Activated CD4-positive, CD25-positive, alpha-beta regulatory T cell treated with anti-CD3 and anti-CD28 coated beads, Interleukin-2, amount 50 U/mL, for 16 hours (primary cell): ENCODE data around the gene PRSS16.

ENCODE experiments used
- DNase-seq: peaks from one replicate; pipeline ENCODE4 v3.0.0-alpha.2; 2020; ENCODE audit warnings: low read depth, low spot score

PRSS16 gene

GRCh38 chr6:27283279-27283678 is 35.8 kb downstream of the PRSS16 start:
- no peak for DNase-seq

DNA sequence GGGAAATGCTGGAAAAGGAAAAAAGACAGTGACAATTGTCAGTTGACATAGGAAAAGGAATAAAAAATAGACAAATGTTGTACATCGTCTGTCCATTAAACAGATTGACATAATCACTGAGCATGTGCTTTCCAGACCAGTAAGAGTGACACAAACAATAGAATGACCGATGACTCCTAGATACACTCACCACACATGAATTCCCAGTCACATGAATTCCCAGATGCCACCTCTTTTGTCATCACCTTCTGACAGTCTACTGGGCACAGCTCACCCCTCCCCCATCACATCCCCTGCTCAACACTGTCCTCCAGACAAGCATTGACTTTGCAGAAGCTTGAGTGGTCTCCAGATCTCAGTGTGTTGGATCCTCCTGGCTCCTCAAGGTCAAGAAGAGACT is 38.6 kb downstream of the PRSS16 start:
- DNase-seq = no peak

GRCh38 chr6:27287751-27288135 is 40.2 kb downstream of the PRSS16 start:
- DNase-seq = no peak

DNA sequence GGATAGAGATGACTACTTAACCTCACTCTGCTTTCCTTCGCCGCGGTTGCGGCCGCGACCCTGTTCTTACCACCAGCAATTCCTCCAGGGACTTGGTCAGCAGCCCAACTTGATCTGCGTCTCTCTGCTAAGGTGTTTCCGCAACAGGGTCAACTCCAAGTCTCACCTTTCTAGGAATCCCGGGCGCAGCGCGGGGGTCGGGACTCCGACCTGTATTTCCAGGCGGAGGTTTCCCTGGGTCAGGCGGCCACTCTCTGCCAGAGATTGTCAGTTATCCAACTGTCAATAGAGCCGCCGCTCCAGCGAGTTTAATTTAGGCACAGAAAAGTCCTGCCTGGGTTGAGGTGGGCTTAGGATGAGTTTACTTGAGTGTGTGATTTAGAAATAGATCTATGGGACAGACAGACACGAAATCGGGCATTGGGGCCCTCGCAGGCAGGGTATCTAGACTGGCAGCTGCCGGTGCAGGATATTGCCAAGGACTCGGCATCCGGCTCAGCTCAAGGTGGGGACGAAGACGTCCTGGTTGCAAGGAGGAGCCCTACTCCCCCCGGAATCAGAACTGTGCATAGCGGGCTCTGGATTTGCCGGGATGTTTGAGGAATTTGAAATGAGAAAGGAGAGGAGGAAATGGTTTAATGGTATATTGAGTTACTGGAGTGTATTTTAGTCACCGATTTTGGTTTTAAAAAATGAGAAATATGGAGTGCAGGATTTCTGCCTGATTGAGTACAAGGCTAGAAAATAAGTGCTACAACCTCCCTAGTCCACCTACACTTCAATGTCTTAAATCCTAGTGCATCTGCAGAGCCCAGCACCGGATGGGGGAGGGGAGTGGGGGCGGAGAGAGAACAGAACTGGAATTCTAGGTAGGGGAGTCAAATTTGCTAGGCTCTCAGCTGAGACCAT is 40.9 kb downstream of the PRSS16 start:
- DNase-seq = no peak

- DNase-seq = no peak
Measured at GRCh38 chr6:27290065-27290849, 42.8 kb downstream of the PRSS16 start.

DNA sequence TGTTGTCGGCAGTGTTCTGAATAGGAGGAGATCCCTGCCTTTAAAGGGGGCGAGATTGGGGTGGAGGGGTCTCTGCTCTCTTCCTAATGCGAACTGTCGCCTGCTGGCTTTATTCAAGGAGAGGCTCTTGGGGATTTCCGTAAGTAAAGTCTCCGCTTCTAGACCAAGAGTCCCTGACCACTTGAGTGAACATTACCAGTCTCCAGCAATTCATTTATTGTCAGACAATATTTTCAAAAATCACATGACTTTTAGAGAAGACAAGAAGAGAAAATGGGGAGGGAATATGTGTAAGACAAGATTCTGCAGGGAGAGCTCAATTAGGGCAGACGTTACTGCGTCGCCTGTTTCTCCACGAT is 43.3 kb downstream of the PRSS16 start:
- no peak for DNase-seq

DNA sequence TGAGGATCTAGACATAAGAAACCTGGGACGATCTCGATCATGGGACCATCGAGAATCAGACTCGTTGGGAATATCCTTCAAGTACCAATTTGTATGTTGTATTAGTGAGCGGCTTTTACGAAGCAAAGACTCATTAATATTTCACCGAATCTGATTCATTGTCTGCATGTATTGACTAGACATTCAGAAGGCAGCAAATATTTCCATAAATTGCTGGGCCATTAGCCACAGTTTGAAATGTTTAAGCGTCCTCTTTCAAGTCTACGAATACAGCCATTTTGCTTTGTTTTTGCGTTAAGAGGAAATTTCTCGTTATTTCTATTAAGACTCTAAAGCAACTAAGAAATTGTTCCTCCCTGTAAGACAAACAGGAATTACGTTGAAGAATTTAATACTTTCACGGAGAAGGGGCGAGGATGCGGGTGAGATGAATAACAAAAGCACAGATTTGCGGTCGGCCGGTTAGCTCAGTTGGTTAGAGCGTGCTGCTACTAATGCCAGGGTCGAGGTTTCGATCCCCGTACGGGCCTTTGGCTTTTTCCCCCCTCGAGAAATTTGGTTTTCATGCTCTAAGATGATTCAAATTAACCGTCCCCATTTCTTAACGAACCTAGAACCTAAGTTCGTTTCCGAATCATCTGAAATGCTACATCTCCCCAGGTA is 46.1 kb downstream of the PRSS16 start:
- DNase-seq = no peak

GRCh38 chr6:27294409-27294808 is 46.9 kb downstream of the PRSS16 start:
- no peak for DNase-seq

GRCh38 chr6:27295301-27296079 is 48.0 kb downstream of the PRSS16 start:
- no peak for DNase-seq

- DNase-seq = no peak
Measured at GRCh38 chr6:27296106-27296783, 48.7 kb downstream of the PRSS16 start.

DNA sequence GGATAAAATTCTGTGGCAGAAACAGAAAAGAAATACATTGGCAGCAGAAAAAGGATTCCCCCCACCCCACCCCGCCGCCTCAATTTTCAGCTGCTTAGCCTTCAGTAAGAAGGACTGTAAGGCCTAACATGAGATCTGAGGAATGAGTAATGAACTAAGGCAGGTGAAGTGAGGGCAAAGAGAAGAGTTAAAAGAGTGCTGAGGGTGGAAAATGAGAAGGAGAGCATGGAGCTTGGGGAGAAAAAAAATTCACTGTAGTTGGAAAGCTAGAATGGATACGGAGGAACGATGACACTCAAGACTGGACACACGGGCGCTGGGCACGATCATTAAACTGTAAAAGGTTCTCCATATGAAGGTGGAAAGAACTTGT is 50.0 kb downstream of the PRSS16 start:
- no peak for DNase-seq

- no peak for DNase-seq
Measured at GRCh38 chr6:27297857-27298730, 50.6 kb downstream of the PRSS16 start.

DNA sequence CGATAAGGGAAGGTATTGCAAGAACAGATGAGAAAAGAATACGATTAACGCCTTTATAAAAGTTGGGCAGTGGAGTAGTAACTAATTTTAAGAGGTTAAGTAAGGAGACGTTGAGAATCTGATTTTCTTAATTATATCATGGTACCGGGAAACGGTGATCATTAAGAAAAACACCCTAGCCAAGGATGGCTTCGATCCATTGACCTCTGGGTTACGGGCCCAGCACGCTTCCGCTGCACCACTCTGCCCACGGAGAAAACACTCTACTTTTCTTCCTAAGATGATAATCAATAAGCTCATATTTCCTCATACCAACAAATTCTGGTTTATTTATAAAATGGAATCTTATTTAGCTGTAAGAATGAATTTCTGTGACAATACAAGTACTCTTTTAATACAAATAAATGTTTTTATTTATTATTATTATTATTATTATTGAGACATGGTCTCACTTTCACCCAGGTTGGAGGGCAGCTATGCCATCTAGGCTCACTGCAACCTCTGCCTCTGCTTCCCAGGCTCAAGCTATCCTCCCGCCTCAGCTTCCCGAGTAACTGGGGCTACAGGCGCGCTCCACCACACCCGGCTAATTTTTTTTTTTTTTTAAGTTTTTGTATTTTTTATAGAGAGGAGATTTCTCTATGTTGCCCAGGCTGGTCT is 56.2 kb downstream of the PRSS16 start:
- no peak for DNase-seq
